Activated CD8-positive, alpha-beta memory T cell treated with anti-CD3 and anti-CD28 coated beads for 36 hours (primary cell): ENCODE data around the gene MPP7. TPM values are rescaled to one million over a fixed set of nuclear protein-coding genes. Genes with fewer than 3 reads are reported as not detected.
"Not testable (repeated sequence)": the region's sequence is repeated elsewhere in the genome, so short reads cannot be mapped to it uniquely, and the experiment has no call there.

ENCODE experiments used
- CTCF ChIA-PET: fragments of 350-600 bp; sonication (Branson Sonifier 250); formaldehyde crosslinking; loops from one replicate; lab custom pipeline; 2021; ENCODE audit warnings: antibody characterized with exemption; lab: Charles Lee
- POLR2A ChIA-PET: fragments of 350-600 bp; sonication (Branson Sonifier 250); formaldehyde crosslinking; loops from one replicate; lab custom pipeline; 2021; ENCODE audit warnings: antibody characterized with exemption; lab: Charles Lee
- total RNA-seq, 2 experiments: library from RNA; stranded (reverse); gene quantifications; one replicate each; pipeline ENCODE4 v1.2.3, GENCODE V29; 2021

Gene MPP7
- total RNA-seq: 1 to 10 TPM; 4.5 to 5.8 TPM

GRCh38 chr10:28302638-28303488, at the start of gene MPP7:
Gene MPP7 (minus strand): TSS chr10:28303064. CDS start chr10:28238604, 64,460 bp downstream.
- CTCF ChIA-PET: interaction anchor here (0.5 to 5.3 kb wide), 15 partner anchors 7 to 78 kb away, joined by 3 to 43 read pairs (median 5); no protein-coding TSS in a partner anchor
- POLR2A ChIA-PET: interaction anchor here (0.5 to 1.8 kb wide), 9 partner anchors 10 to 1524 kb away, joined by 3 to 13 read pairs (median 6); no protein-coding TSS in a partner anchor

GRCh38 chr10:28349892-28350291, 47.0 kb upstream of the MPP7 start:
- CTCF ChIA-PET: interaction anchor here (1.3 kb wide), 1 partner anchor 44 kb away, joined by 4 read pairs; no protein-coding TSS in a partner anchor
- POLR2A ChIA-PET: no interaction called here

- ChIA-PET CTCF (interaction anchor here (1.3 kb wide), 1 partner anchor 94 kb away, joined by 3 read pairs; no protein-coding TSS in a partner anchor), POLR2A (no interaction called here)
These were observed 41.4 kb upstream of the MPP7 start for GRCh38 chr10:28343987-28344895.

- ChIA-PET CTCF (no interaction called here), POLR2A (no interaction called here)
These were observed 40.4 kb upstream of the MPP7 start for GRCh38 chr10:28343252-28343651.

- CTCF ChIA-PET, POLR2A ChIA-PET: not testable (repeated sequence)
These were observed 38.8 kb upstream of the MPP7 start for GRCh38 chr10:28341679-28342078.

- CTCF ChIA-PET: interaction anchor here (1.3 kb wide), 1 partner anchor 11 kb away, joined by 4 read pairs; no protein-coding TSS in a partner anchor
- POLR2A ChIA-PET: no interaction called here
These were observed 29.9 kb upstream of the MPP7 start for GRCh38 chr10:28332726-28333125.

- CTCF ChIA-PET: interaction anchor here (0.8 to 1.2 kb wide), 2 partner anchors 11 to 29 kb away, joined by 3 to 7 read pairs; partner anchors contain the start of gene MPP7
- POLR2A ChIA-PET: interaction anchor here (1.7 kb wide), 1 partner anchor 29 kb away, joined by 6 read pairs; the partner anchor contains the start of gene MPP7
These were observed 29.0 kb upstream of the MPP7 start for GRCh38 chr10:28331841-28332240.

GRCh38 chr10:28331066-28331465, 28.2 kb upstream of the MPP7 start:
- ChIA-PET POLR2A (interaction anchor here (1.7 kb wide), 1 partner anchor 28 kb away, joined by 6 read pairs; the partner anchor contains the start of gene MPP7), CTCF (interaction anchor here (1.2 kb wide), 1 partner anchor 28 kb away, joined by 7 read pairs; the partner anchor contains the start of gene MPP7)

GRCh38 chr10:28328346-28328745, 25.5 kb upstream of the MPP7 start:
- POLR2A ChIA-PET: no interaction called here
- CTCF ChIA-PET: interaction anchor here (0.7 to 1.9 kb wide), 3 partner anchors 25 to 188 kb away, joined by 3 to 5 read pairs (median 4); partner anchors contain the start of gene MPP7

GRCh38 chr10:28327491-28327880, 24.6 kb upstream of the MPP7 start:
- ChIA-PET POLR2A (interaction anchor here (0.7 kb wide), 1 partner anchor 1863 kb away, joined by 12 read pairs; no protein-coding TSS in a partner anchor), CTCF (interaction anchor here (1.0 to 1.9 kb wide), 4 partner anchors 24 to 585 kb away, joined by 3 to 5 read pairs (median 4); partner anchors contain the start of gene MPP7)

GRCh38 chr10:28326516-28327490, 23.9 kb upstream of the MPP7 start:
- POLR2A ChIA-PET: interaction anchor here (0.7 kb wide), 2 partner anchors 27 to 1863 kb away, joined by 9 to 12 read pairs; no protein-coding TSS in a partner anchor

GRCh38 chr10:28320799-28321198, 17.9 kb upstream of the MPP7 start:
- POLR2A ChIA-PET: no interaction called here
- CTCF ChIA-PET: interaction anchor here (0.5 to 1.7 kb wide), 2 partner anchors 11 to 16 kb away, joined by 3 read pairs; no protein-coding TSS in a partner anchor

More at GRCh38 chr10:28326516-28327490, 23.9 kb upstream of the MPP7 start:
- CTCF ChIA-PET: interaction anchor here (1.0 to 1.9 kb wide), 7 partner anchors 24 to 584 kb away, joined by 3 to 7 read pairs (median 4); partner anchors contain the start of gene MPP7

GRCh38 chr10:28320090-28320489, 17.2 kb upstream of the MPP7 start:
- POLR2A ChIA-PET: no interaction called here
- CTCF ChIA-PET: interaction anchor here (0.5 to 1.7 kb wide), 2 partner anchors 12 to 15 kb away, joined by 3 read pairs; no protein-coding TSS in a partner anchor

GRCh38 chr10:28319061-28319460, 16.2 kb upstream of the MPP7 start:
- POLR2A ChIA-PET: not testable (repeated sequence)

GRCh38 chr10:28318626-28319025, 15.8 kb upstream of the MPP7 start:
- ChIA-PET CTCF (no interaction called here), POLR2A (no interaction called here)

More at GRCh38 chr10:28319061-28319460, 16.2 kb upstream of the MPP7 start:
- CTCF ChIA-PET: interaction anchor here (1.7 kb wide), 1 partner anchor 14 kb away, joined by 3 read pairs; no protein-coding TSS in a partner anchor

GRCh38 chr10:28317760-28318159, 14.9 kb upstream of the MPP7 start:
- ChIA-PET CTCF (no interaction called here), POLR2A (interaction anchor here (1.0 kb wide), 1 partner anchor 14 kb away, joined by 3 read pairs; no protein-coding TSS in a partner anchor)

- ChIA-PET POLR2A (interaction anchor here (1.0 kb wide), 1 partner anchor 13 kb away, joined by 3 read pairs; no protein-coding TSS in a partner anchor), CTCF (no interaction called here)
These were observed 13.8 kb upstream of the MPP7 start for GRCh38 chr10:28316696-28317095.
